ENCODE measurements around the gene PIP5K1B. TPM values are rescaled to one million over a fixed set of nuclear protein-coding genes. Genes with fewer than 3 reads are reported as not detected.

Gene PIP5K1B
- total and polyA plus RNA-seq, 7 donors, result 10.3 to 72.6 (median 23.5) TPM

- H3K27me3 ChIP-seq, result no peaks in the 10 kb centered on the region
- no peaks in the 10 kb centered on the region for H3K9me3 ChIP-seq
- TF ChIP-seq EP300 (IDR thresholded peaks at IDR 0.05) (no peak), POLR2A (IDR thresholded peaks at IDR 0.05) (no peak), CTCF (IDR thresholded peaks at IDR 0.05) (no peak), POLR2AphosphoS5 (IDR thresholded peaks at IDR 0.05) (no peak)
- no peak for DNase-seq
- intact Hi-C loops (cut with DNase I), result no loop called here
- H3K27ac ChIP-seq, result peak overlapping the region in 3 of 4 donors; percentile 55 to 63 (median 58)
- no peak overlapping the region for H3K4me3 ChIP-seq
- WGBS, 2 donors, result 17 to 61% methylated on average over 3 of the region's 3 CpGs
- H3K4me1 ChIP-seq, result peaks cover 0 to 18% (median 7%) of the 10 kb centered on the region in 4 donors
- no peaks in the 10 kb centered on the region for H3K36me3 ChIP-seq
These were observed 259.1 kb downstream of the PIP5K1B start for GRCh38 chr9:68964102-68964541.

GRCh38 chr9:68964765-68965164 lies 259.7 kb downstream of the PIP5K1B start:
- TF ChIP-seq CTCF (IDR thresholded peaks at IDR 0.05), result no peak
- TF ChIP-seq POLR2A (IDR thresholded peaks at IDR 0.05), result no peak
- TF ChIP-seq POLR2AphosphoS5 (IDR thresholded peaks at IDR 0.05), result no peak
- TF ChIP-seq EP300 (IDR thresholded peaks at IDR 0.05), result no peak
- H3K4me1 ChIP-seq, result peaks cover 0 to 18% (median 7%) of the 10 kb centered on the region in 4 donors
- H3K36me3 ChIP-seq, result no peaks in the 10 kb centered on the region
- 44 to 78% methylated on average over 3 of the region's 3 CpGs for WGBS, 2 donors
- intact Hi-C loops (cut with DNase I), result no loop called here
- DNase-seq, result no peak
- no peak overlapping the region for H3K4me3 ChIP-seq
- no peaks in the 10 kb centered on the region for H3K27me3 ChIP-seq
- peak overlapping the region in 3 of 4 donors; percentile 55 to 63 (median 58) for H3K27ac ChIP-seq
- H3K9me3 ChIP-seq, result no peaks in the 10 kb centered on the region

- Histone ChIP-seq H3K9me3 (no peaks in the 10 kb centered on the region), H3K27ac (no peak overlapping the region), H3K4me3 (no peak overlapping the region), H3K4me1 (peaks cover 0 to 18% (median 7%) of the 10 kb centered on the region in 4 donors), H3K36me3 (no peaks in the 10 kb centered on the region), H3K27me3 (no peaks in the 10 kb centered on the region)
- TF ChIP-seq CTCF (IDR thresholded peaks at IDR 0.05) (no peak), POLR2A (IDR thresholded peaks at IDR 0.05) (no peak), EP300 (IDR thresholded peaks at IDR 0.05) (no peak), POLR2AphosphoS5 (IDR thresholded peaks at IDR 0.05) (no peak)
- 85 to 91% methylated on average over 1 of the region's 1 CpG for WGBS, 2 donors
- intact Hi-C loops (cut with DNase I), result no loop called here
- DNase-seq, result no peak
These were observed 261.5 kb downstream of the PIP5K1B start for GRCh38 chr9:68966496-68966944.

- H3K27me3 ChIP-seq, result no peaks in the 10 kb centered on the region
- no peak for TF ChIP-seq CTCF (IDR thresholded peaks at IDR 0.05)
- no peak for TF ChIP-seq EP300 (IDR thresholded peaks at IDR 0.05)
- no peak for TF ChIP-seq POLR2AphosphoS5 (IDR thresholded peaks at IDR 0.05)
- no peak for TF ChIP-seq POLR2A (IDR thresholded peaks at IDR 0.05)
- no peak overlapping the region for H3K27ac ChIP-seq
- no peaks in the 10 kb centered on the region for H3K36me3 ChIP-seq
- H3K4me3 ChIP-seq, result no peak overlapping the region
- H3K4me1 ChIP-seq, result peaks cover 0 to 18% (median 9%) of the 10 kb centered on the region in 4 donors
- no peak for DNase-seq
- 52 to 85% methylated on average over 1 of the region's 1 CpG for WGBS, 2 donors
- intact Hi-C loops (cut with DNase I), result no loop called here
- H3K9me3 ChIP-seq, result no peaks in the 10 kb centered on the region
These were observed 262.8 kb downstream of the PIP5K1B start for GRCh38 chr9:68967800-68968199.

GRCh38 chr9:68969538-68969937 lies 264.5 kb downstream of the PIP5K1B start:
- H3K27ac ChIP-seq, result peak overlapping the region in 2 of 4 donors; percentile 14 to 33
- TF ChIP-seq CTCF (IDR thresholded peaks at IDR 0.05), result no peak
- no peak for TF ChIP-seq EP300 (IDR thresholded peaks at IDR 0.05)
- TF ChIP-seq POLR2A (IDR thresholded peaks at IDR 0.05), result no peak
- no peak for TF ChIP-seq POLR2AphosphoS5 (IDR thresholded peaks at IDR 0.05)
- no peak overlapping the region for H3K4me3 ChIP-seq
- intact Hi-C loops (cut with DNase I), result no loop called here
- no peaks in the 10 kb centered on the region for H3K9me3 ChIP-seq
- no peak for DNase-seq
- no peaks in the 10 kb centered on the region for H3K36me3 ChIP-seq
- no peaks in the 10 kb centered on the region for H3K27me3 ChIP-seq
- WGBS, 2 donors, result 15 to 57% methylated on average over 4 of the region's 4 CpGs
- H3K4me1 ChIP-seq, result peaks cover 0 to 27% (median 14%) of the 10 kb centered on the region in 4 donors

Data from sigmoid colon (tissue), 7 donors.